Fibroblast of skin of left quadriceps (primary cell): ENCODE results near the gene TLE2.

Source experiments
- DNase-seq, 2 experiments: peaks; one replicate each; pipeline ENCODE4 v3.0.0-alpha.2; 2013; ENCODE audit warnings: low read depth in 2 of 2

The TLE2 gene

GRCh38 chr19:3029065-3029923 lies at the start of gene TLE2:
TLE2 (minus strand) TSS chr19:3029280; CDS start chr19:3028904, 376 bp downstream.
- no peak for DNase-seq

- no peak for DNase-seq
Measured at GRCh38 chr19:3075605-3076431, 46.7 kb upstream of the TLE2 start.

- DNase-seq = no peak
Measured at GRCh38 chr19:3073931-3074595, 45.0 kb upstream of the TLE2 start.

- DNase-seq = peak in 1 of 2 experiments; percentile 18
Measured at GRCh38 chr19:3073159-3073563, 44.1 kb upstream of the TLE2 start.

- no peak for DNase-seq
Measured at GRCh38 chr19:3071768-3072167, 42.7 kb upstream of the TLE2 start.

- no peak for DNase-seq
Measured at GRCh38 chr19:3068071-3068470, 39.0 kb upstream of the TLE2 start.

GRCh38 chr19:3067563-3067962 lies 38.5 kb upstream of the TLE2 start:
- DNase-seq = no peak

- no peak for DNase-seq
Measured at GRCh38 chr19:3066482-3067049, 37.5 kb upstream of the TLE2 start.

GRCh38 chr19:3065675-3066357 lies 36.7 kb upstream of the TLE2 start:
- no peak for DNase-seq

- DNase-seq = no peak
Measured at GRCh38 chr19:3064011-3064330, 34.9 kb upstream of the TLE2 start.

GRCh38 chr19:3062165-3063105 lies 33.4 kb upstream of the TLE2 start, which contains the start of gene TLE5:
TLE5 (minus strand) TSS chr19:3062495; CDS start chr19:3062200, 295 bp downstream.
- DNase-seq = no peak

- DNase-seq = no peak
Measured at GRCh38 chr19:3061182-3062161, 32.4 kb upstream of the TLE2 start.

GRCh38 chr19:3060857-3061181 lies 31.7 kb upstream of the TLE2 start:
- DNase-seq = no peak

- no peak for DNase-seq
Measured at GRCh38 chr19:3059653-3060052, 30.6 kb upstream of the TLE2 start.

GRCh38 chr19:3058821-3059314 lies 29.8 kb upstream of the TLE2 start:
- no peak for DNase-seq

- DNase-seq = no peak
Measured at GRCh38 chr19:3058009-3058820, 29.1 kb upstream of the TLE2 start.

GRCh38 chr19:3057275-3057714 lies 28.2 kb upstream of the TLE2 start:
- DNase-seq = no peak
